Measurements from ENCODE around the gene SCUBE3. TPM values are rescaled to one million over a fixed set of nuclear protein-coding genes. Genes with fewer than 3 reads are reported as not detected.

Gene SCUBE3
- total and polyA plus RNA-seq, 2 experiments from 2014 or later = 0.39 to 1.1 TPM

- H3K27me3 Mint-ChIP-seq (ENCODE audit: insufficient read depth, low read depth, poor library complexity) = peaks cover 11% of the 10 kb centered on the region
- peaks cover 14% of the 10 kb centered on the region for H3K4me1 Mint-ChIP-seq
- H3K27ac Mint-ChIP-seq = no peak overlapping the region
- Histone ChIP-seq H3K4me2 (no peak overlapping the region), H3F3A (replicated peaks; ENCODE audit: low read depth) (no peaks in the 10 kb centered on the region), H3K4me1 (ENCODE audit: insufficient read depth) (peaks cover 13% of the 10 kb centered on the region; the same call in 1 of the 2 replicates), H2AFZ (no peak overlapping the region), H3K36me3 (ENCODE audit: insufficient read depth) (no peaks in the 10 kb centered on the region; the same call in 1 of the 2 replicates), H3K27me3 (ENCODE audit: insufficient read depth) (no peaks in the 10 kb centered on the region), H3K4me3 (no peak overlapping the region), H3K79me2 (replicated peaks; ENCODE audit: insufficient read depth) (no peaks in the 10 kb centered on the region), H3K9me2 (ENCODE audit: insufficient read depth) (no peaks in the 10 kb centered on the region), H3K27ac (ENCODE audit: low read depth) (no peak overlapping the region), H4K20me1 (replicated peaks; ENCODE audit: insufficient read depth) (no peaks in the 10 kb centered on the region)
- DNase-seq (ENCODE audit: low spot score) = no peak
- H3K4me3 Mint-ChIP-seq = no peak overlapping the region
- TF ChIP-seq EZH2 (IDR thresholded peaks at IDR 0.05; ENCODE audit: low read depth, unreplicated experiment) (no peak), CREB1 (CRISPR knock-in tag; IDR thresholded peaks at IDR 0.05; ENCODE audit: low read depth) (no peak), NANOG (IDR thresholded peaks at IDR 0.05; ENCODE audit: borderline replicate concordance) (no peak), POLR2AphosphoS5 (IDR thresholded peaks at IDR 0.05; ENCODE audit: low read depth) (no peak), CTCF (conservative IDR thresholded peaks at IDR 0.05; ENCODE audit: low read depth in 2 of 2) (no peak), JUNB (IDR thresholded peaks at IDR 0.05; ENCODE audit: unreplicated experiment) (no peak), EZH2phosphoT487 (IDR thresholded peaks at IDR 0.05; ENCODE audit: unreplicated experiment) (no peak), ETS1 (IDR thresholded peaks at IDR 0.05) (no peak), REST (IDR thresholded peaks at IDR 0.05; ENCODE audit: unreplicated experiment) (no peak), ZNF114 (CRISPR knock-in tag; IDR thresholded peaks at IDR 0.05) (no peak), STAT1 (IDR thresholded peaks at IDR 0.05; ENCODE audit: unreplicated experiment) (no peak), ZNF462 (CRISPR knock-in tag; IDR thresholded peaks at IDR 0.05) (no peak), ZNF331 (CRISPR knock-in tag; IDR thresholded peaks at IDR 0.05; ENCODE audit: low read depth) (no peak)
- peaks cover 15% of the 10 kb centered on the region for H3K36me3 Mint-ChIP-seq (ENCODE audit: low read depth)
- no peaks in the 10 kb centered on the region; the same call in 2 of the 3 replicates for H3K9me3 Mint-ChIP-seq
- ATAC-seq = no peak
Measured at GRCh38 chr6:35293681-35294080, 79.9 kb downstream of the SCUBE3 start.

Measured in GM23338 (cell line).